ENCODE data around the gene OGG1. TPM values are rescaled to one million over a fixed set of nuclear protein-coding genes. Genes with fewer than 3 reads are reported as not detected.

OGG1 gene
- total RNA-seq, 1 experiment from 2014 or later, result 38.7 TPM

DNA sequence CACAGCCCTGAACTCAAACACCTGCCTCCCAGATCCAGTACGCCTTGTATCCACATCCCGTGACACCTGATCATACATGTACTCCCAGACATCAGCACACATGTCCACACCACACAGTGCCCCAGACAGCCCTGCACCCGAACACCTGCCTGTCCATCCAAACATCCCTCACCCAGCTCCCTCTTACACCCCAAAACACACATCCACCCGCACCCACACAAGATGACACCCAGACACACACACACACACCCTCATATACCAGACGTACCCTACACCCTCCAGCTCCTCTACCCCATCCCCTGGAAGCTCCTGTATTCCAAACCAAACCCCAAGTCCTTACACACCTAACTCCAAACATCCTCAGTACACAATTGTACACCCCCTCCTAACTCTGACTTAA, 19.3 kb downstream of the OGG1 start:
- no peak for TF ChIP-seq EZH2 (IDR thresholded peaks at IDR 0.05; ENCODE audit: low read length, unreplicated experiment)
- TF ChIP-seq EZH2phosphoT487 (IDR thresholded peaks at IDR 0.05; ENCODE audit: borderline replicate concordance, low read length), result no peak
- TF ChIP-seq, protein P1, sequence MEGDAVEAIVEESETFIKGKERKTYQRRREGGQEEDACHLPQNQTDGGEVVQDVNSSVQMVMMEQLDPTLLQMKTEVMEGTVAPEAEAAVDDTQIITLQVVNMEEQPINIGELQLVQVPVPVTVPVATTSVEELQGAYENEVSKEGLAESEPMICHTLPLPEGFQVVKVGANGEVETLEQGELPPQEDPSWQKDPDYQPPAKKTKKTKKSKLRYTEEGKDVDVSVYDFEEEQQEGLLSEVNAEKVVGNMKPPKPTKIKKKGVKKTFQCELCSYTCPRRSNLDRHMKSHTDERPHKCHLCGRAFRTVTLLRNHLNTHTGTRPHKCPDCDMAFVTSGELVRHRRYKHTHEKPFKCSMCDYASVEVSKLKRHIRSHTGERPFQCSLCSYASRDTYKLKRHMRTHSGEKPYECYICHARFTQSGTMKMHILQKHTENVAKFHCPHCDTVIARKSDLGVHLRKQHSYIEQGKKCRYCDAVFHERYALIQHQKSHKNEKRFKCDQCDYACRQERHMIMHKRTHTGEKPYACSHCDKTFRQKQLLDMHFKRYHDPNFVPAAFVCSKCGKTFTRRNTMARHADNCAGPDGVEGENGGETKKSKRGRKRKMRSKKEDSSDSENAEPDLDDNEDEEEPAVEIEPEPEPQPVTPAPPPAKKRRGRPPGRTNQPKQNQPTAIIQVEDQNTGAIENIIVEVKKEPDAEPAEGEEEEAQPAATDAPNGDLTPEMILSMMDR (conservative IDR thresholded peaks at IDR 0.05; ENCODE audit: low read depth, low read length), result no peak
- intact Hi-C loops (cut with micrococcal nuclease), result loop anchor here (2.0 kb wide), 1 partner anchor 14 kb away; no protein-coding TSS in a partner anchor
- Histone ChIP-seq H3K79me2 (ENCODE audit: low read length) (peaks cover 18% of the 10 kb centered on the region), H3K9ac (ENCODE audit: low read length) (peak overlapping the region; percentile 77), H3F3A (ENCODE audit: low read length, unreplicated experiment) (no peaks in the 10 kb centered on the region), H3K9me3 (ENCODE audit: low read length) (no peaks in the 10 kb centered on the region), H3K9me2 (replicated peaks; ENCODE audit: low read length) (no peaks in the 10 kb centered on the region), H3K27ac (ENCODE audit: low read length) (no peak overlapping the region), H2AFZ (ENCODE audit: low read length) (peak overlapping the region; percentile 93), H3K4me3 (ENCODE audit: low read length) (peak overlapping the region; percentile 80), H3K27me3 (ENCODE audit: low read length) (no peaks in the 10 kb centered on the region), H3K4me2 (ENCODE audit: low read length) (peak overlapping the region; percentile 88), H4K20me1 (ENCODE audit: low read length) (no peaks in the 10 kb centered on the region), H3K36me3 (ENCODE audit: low read depth, low read length) (no peaks in the 10 kb centered on the region; the same call in 1 of the 2 replicates), H3K4me1 (ENCODE audit: insufficient read depth, low read length) (peaks cover 25% of the 10 kb centered on the region)
- no TSS peak for BruUV-seq (replicated peaks)
- peak; percentile 6 for ATAC-seq
- DNase-seq, result no peak
- ChIA-PET POLR2A (ENCODE audit: unreplicated experiment) (no interaction called here), CTCF (no interaction called here)

DNA sequence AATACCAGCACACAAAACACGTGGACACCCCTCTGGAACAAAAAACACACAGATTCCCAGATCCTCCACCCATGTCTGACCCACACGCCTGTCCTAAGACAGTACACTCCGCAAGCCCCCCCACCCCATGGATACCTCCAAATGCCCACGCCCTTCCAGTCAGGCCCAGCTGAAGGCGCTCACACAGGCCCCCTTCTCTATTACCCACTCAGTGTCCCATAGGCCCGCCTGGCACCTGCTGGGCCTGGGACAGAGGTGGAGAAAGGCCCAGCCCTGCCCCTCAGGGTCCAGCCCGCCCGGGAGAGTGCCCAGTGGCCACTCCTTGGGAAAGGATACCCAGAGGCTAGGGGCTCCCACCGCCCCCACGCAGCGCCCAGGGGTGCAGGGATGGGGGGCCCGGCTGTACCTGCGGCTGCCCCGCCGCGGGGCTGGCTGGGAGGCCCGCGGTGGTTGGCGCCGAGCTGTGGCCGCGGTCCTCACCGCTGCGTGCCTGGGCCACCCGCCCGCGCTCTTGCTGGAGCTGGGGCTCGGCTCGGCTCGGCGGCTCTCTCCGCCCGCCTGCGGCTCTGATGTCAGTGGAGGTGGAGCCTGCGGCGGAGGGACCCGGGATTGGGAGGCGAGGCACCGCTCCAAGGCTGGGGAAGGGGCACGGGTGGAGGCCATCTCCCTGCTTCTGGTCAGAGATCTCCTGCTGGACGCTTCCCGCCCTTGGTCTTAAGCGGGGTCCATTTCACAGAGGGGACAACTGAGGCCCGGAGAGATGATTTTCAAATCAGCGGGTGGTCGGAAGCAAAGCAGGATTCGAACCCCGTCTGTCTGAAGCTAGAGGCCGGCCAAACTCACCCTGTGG, 19.9 kb downstream of the OGG1 start, which contains the start of gene CAMK1:
CAMK1 (minus strand) TSS at position 522 of the 850 bp plus-strand sequence. CDS start 2,198 bp downstream, outside the sequence.
- Histone ChIP-seq H3K4me1 (ENCODE audit: insufficient read depth, low read length) (peaks cover 25% of the 10 kb centered on the region), H2AFZ (ENCODE audit: low read length) (peak within 1 kb of the TSS; percentile 93), H3K4me3 (ENCODE audit: low read length) (peak within 1 kb of the TSS; percentile 80), H3K79me2 (ENCODE audit: low read length) (peaks cover 18% of the 10 kb centered on the region), H3K9ac (ENCODE audit: low read length) (peak within 1 kb of the TSS; percentile 77), H3K27me3 (ENCODE audit: low read length) (no peaks in the 10 kb centered on the region), H3K27ac (ENCODE audit: low read length) (no peak within 1 kb of the TSS), H3K9me2 (replicated peaks; ENCODE audit: low read length) (no peaks in the 10 kb centered on the region), H3K36me3 (ENCODE audit: low read depth, low read length) (no peaks in the 10 kb centered on the region; the same call in 1 of the 2 replicates), H4K20me1 (ENCODE audit: low read length) (no peaks in the 10 kb centered on the region), H3F3A (ENCODE audit: low read length, unreplicated experiment) (no peaks in the 10 kb centered on the region), H3K9me3 (ENCODE audit: low read length) (no peaks in the 10 kb centered on the region), H3K4me2 (ENCODE audit: low read length) (peak within 1 kb of the TSS; percentile 88)
- no TSS peak for BruUV-seq (replicated peaks)
- intact Hi-C loops (cut with micrococcal nuclease), result loop anchor here (2.0 to 10.0 kb wide), 2 partner anchors 15 to 55 kb away; no protein-coding TSS in a partner anchor
- TF ChIP-seq EZH2phosphoT487 (IDR thresholded peaks at IDR 0.05; ENCODE audit: borderline replicate concordance, low read length), result no peak
- no peak for TF ChIP-seq EZH2 (IDR thresholded peaks at IDR 0.05; ENCODE audit: low read length, unreplicated experiment)
- TF ChIP-seq, protein P1 (conservative IDR thresholded peaks at IDR 0.05; ENCODE audit: low read depth, low read length), result no peak
- ATAC-seq, result peak; percentile 92
- ChIA-PET CTCF (no interaction called here), POLR2A (ENCODE audit: unreplicated experiment) (interaction anchor here (0.7 kb wide), 1 partner anchor 19 kb away, joined by 3 read pairs; no protein-coding TSS in a partner anchor)
- peak; percentile 79 for DNase-seq

All from PC-3 (cell line).